CD4-positive, alpha-beta memory T cell (primary cell): ENCODE results near the gene ACBD4. TPM values are rescaled to one million over a fixed set of nuclear protein-coding genes. Genes with fewer than 3 reads are reported as not detected.
A peak's percentile ranks its signal among the peaks of the same experiment; 100 is the strongest.

Experiments used
- CTCF ChIA-PET: fragments of 350-600 bp; sonication (Branson Sonifier 250); formaldehyde crosslinking; loops from one replicate; lab custom pipeline; 2021; ENCODE audit warnings: inconsistent platforms; ENCODE audit not compliant: partially characterized antibody; lab: Charles Lee
- POLR2A ChIA-PET: fragments of 350-600 bp; sonication (Branson Sonifier 250); formaldehyde crosslinking; loops from one replicate; lab custom pipeline; 2021; ENCODE audit not compliant: partially characterized antibody; lab: Charles Lee
- DNase-seq, 5 donors: peaks; one replicate each; pipeline versions ENCODE4 v3.0.0 to v3.0.0-alpha.2; 2020 to 2022; ENCODE audit warnings: mixed read lengths in 1 of 5
- H3K27ac ChIP-seq: one replicate; pipeline ENCODE4 v1.7.0; 2013; ENCODE audit warnings: low read depth, low read length
- H3K27me3 ChIP-seq: 2 replicates; pipeline ENCODE4 v1.7.0; 2013; ENCODE audit warnings: mild to moderate bottlenecking, low read length, moderate library complexity; ENCODE audit not compliant: insufficient read depth
- H3K36me3 ChIP-seq: 2 replicates; pipeline ENCODE4 v1.7.0; 2013; ENCODE audit warnings: mild to moderate bottlenecking, low read length, moderate library complexity; ENCODE audit not compliant: insufficient read depth
- H3K4me1 ChIP-seq: 2 replicates; pipeline ENCODE4 v1.7.0; 2013; ENCODE audit warnings: mild to moderate bottlenecking, low read length, moderate library complexity; ENCODE audit not compliant: insufficient read depth
- H3K4me3 ChIP-seq, 2 donors: one replicate each; pipeline ENCODE4 v1.7.0; 2013; ENCODE audit warnings: low read length in 2 of 2, mild to moderate bottlenecking in 1 of 2
- H3K9me3 ChIP-seq, 2 donors: one replicate each; pipeline ENCODE4 v1.7.0; 2013; ENCODE audit warnings: low read length in 2 of 2, control low read depth in 1 of 2; ENCODE audit not compliant: control insufficient read depth in 1 of 2
- H3K27ac Mint-ChIP-seq, 7 donors: one replicate each; pipeline ENCODE4 v1.8.0; 2020 to 2021; ENCODE audit warnings: mixed read lengths in 7 of 7, mild to moderate bottlenecking in 6 of 7, inconsistent platforms in 3 of 7, moderate library complexity in 3 of 7
- H3K27me3 Mint-ChIP-seq, 2 donors: one replicate each; pipeline ENCODE4 v1.8.0; 2020 to 2021; ENCODE audit warnings: mixed read lengths in 2 of 2
- H3K36me3 Mint-ChIP-seq, 2 donors: one replicate each; pipeline ENCODE4 v1.8.0; 2020 to 2021; ENCODE audit warnings: mixed read lengths in 2 of 2, inconsistent platforms in 1 of 2, mild to moderate bottlenecking in 1 of 2
- H3K4me1 Mint-ChIP-seq, 4 donors: one replicate each; pipeline ENCODE4 v1.8.0; 2020 to 2021; ENCODE audit warnings: mixed read lengths in 4 of 4, mild to moderate bottlenecking in 1 of 4
- H3K4me3 Mint-ChIP-seq, 8 donors: one replicate each; pipeline ENCODE4 v1.8.0; 2020 to 2021; ENCODE audit warnings: mixed read lengths in 8 of 8, mild to moderate bottlenecking in 7 of 8, moderate library complexity in 6 of 8, inconsistent platforms in 3 of 8
- H3K9me3 Mint-ChIP-seq, 8 donors: one replicate each; pipeline ENCODE4 v1.8.0; 2020 to 2021; ENCODE audit warnings: mixed read lengths in 8 of 8, mild to moderate bottlenecking in 5 of 8, inconsistent platforms in 3 of 8, moderate library complexity in 1 of 8
- intact Hi-C: fragments of 100-400 bp; cut with micrococcal nuclease; formaldehyde crosslinking; loops from one replicate; pipeline ENCODE4 v1.15.1; 2023
- polyA plus RNA-seq, 2 donors: library from polyadenylated mRNA; unstranded; fragments of 300-500 nt; fragmentation: Illumina TruSeq; gene quantifications; one replicate each; pipeline ENCODE4 v1.2.3, GENCODE V29; 2021
- total RNA-seq, 2 experiments: library from RNA; stranded (reverse); gene quantifications; one replicate each; pipeline ENCODE4 v1.2.3, GENCODE V29; 2021

Gene ACBD4
- total and polyA plus RNA-seq, 4 experiments from 2014 or later, result 10.3 to 48.1 (median 26.2) TPM

DNA sequence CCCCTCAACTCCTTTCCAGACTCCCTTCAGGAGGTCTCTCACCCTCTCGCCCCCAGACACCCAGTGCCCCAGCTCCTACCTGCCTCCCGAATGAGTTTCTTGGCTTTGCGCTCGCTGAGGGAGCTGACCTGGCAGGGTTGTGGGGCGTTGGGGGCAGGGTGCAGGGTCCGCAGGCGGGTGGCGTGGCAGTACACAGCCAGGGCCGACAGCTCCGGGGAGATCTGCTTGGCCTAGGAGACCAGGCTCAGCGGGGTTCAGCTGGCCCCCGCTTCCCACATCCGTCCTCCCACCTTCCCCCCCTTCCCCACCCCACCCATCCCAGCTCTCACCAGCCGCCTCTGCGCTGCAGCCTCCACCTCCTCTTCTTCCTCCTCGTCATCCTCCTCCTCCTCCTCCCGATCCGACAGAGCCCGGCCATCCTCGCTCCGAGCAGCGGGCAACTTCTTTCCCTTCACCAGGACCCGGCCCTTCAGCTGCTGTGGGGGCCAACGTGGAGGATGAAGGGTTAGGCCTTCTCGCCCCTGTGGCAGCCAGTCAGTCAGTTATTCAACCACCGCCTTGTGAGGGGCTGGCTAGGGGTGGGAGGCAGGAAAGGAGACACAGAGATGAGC is 20.4 kb upstream of the ACBD4 start:
- no peaks in the 10 kb centered on the region for H3K27me3 ChIP-seq
- Mint-ChIP-seq H3K36me3 (no peaks in the 10 kb centered on the region), H3K4me1 (no peaks in the 10 kb centered on the region), H3K4me3 (no peak overlapping the region), H3K27me3 (no peaks in the 10 kb centered on the region), H3K27ac (no peak overlapping the region), H3K9me3 (no peaks in the 10 kb centered on the region)
- no peak for DNase-seq
- H3K36me3 ChIP-seq, result no peaks in the 10 kb centered on the region
- CTCF ChIA-PET, result interaction anchor here (1.5 kb wide), 1 partner anchor 16 kb away, joined by 3 read pairs; no protein-coding TSS in a partner anchor
- H3K4me3 ChIP-seq, result no peak overlapping the region
- H3K4me1 ChIP-seq, result no peaks in the 10 kb centered on the region
- H3K9me3 ChIP-seq, result no peaks in the 10 kb centered on the region
- H3K27ac ChIP-seq, result no peak overlapping the region
- POLR2A ChIA-PET, result interaction anchor here (1.1 kb wide), 1 partner anchor 16 kb away, joined by 3 read pairs; no protein-coding TSS in a partner anchor
- intact Hi-C loops, result no loop called here

DNA sequence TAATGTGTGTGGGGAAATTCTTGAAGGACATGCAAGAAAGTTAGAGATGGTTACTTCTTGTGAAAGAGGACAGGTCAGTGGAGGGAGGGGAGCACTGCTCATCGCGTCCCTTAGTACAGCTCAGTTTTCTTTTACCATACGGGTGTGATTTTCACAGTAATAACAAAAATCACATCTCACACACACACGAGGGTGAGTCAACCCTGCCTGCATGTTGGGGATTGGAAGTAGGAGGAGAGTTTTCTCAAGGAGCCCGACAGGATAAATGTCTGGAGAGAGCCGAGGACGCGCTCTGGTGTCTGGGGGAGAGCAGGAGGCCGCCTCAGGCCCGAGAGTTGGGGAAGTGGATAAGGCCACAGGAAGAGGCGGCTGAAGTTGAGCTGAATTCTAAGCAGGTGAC is 19.6 kb upstream of the ACBD4 start:
- Histone ChIP-seq H3K9me3 (no peaks in the 10 kb centered on the region), H3K27me3 (no peaks in the 10 kb centered on the region), H3K27ac (no peak overlapping the region), H3K4me3 (no peak overlapping the region), H3K36me3 (no peaks in the 10 kb centered on the region), H3K4me1 (no peaks in the 10 kb centered on the region)
- Mint-ChIP-seq H3K4me1 (no peaks in the 10 kb centered on the region), H3K4me3 (peak overlapping the region in 1 of 8 donors; percentile 41), H3K27ac (no peak overlapping the region), H3K27me3 (no peaks in the 10 kb centered on the region), H3K36me3 (no peaks in the 10 kb centered on the region), H3K9me3 (no peaks in the 10 kb centered on the region)
- intact Hi-C loops, result no loop called here
- DNase-seq, result no peak
- ChIA-PET CTCF (no interaction called here), POLR2A (no interaction called here)

GRCh38 chr17:45116434-45117016 is 19.0 kb upstream of the ACBD4 start:
- H3K27me3 Mint-ChIP-seq, result no peaks in the 10 kb centered on the region
- Histone ChIP-seq H3K36me3 (no peaks in the 10 kb centered on the region), H3K4me3 (no peak overlapping the region), H3K9me3 (no peaks in the 10 kb centered on the region), H3K4me1 (no peaks in the 10 kb centered on the region), H3K27me3 (no peaks in the 10 kb centered on the region), H3K27ac (no peak overlapping the region)
- H3K4me1 Mint-ChIP-seq, result no peaks in the 10 kb centered on the region
- H3K27ac Mint-ChIP-seq, result no peak overlapping the region
- POLR2A ChIA-PET, result no interaction called here
- H3K36me3 Mint-ChIP-seq, result no peaks in the 10 kb centered on the region
- no peak overlapping the region for H3K4me3 Mint-ChIP-seq
- peak in 1 of 5 donors; percentile 29 for DNase-seq
- H3K9me3 Mint-ChIP-seq, result no peaks in the 10 kb centered on the region
- CTCF ChIA-PET, result interaction anchor here (1.2 to 4.2 kb wide), 3 partner anchors 17 to 81 kb away, joined by 4 to 15 read pairs (median 7); partner anchors contain the start of gene ACBD4
- intact Hi-C loops, result no loop called here

DNA sequence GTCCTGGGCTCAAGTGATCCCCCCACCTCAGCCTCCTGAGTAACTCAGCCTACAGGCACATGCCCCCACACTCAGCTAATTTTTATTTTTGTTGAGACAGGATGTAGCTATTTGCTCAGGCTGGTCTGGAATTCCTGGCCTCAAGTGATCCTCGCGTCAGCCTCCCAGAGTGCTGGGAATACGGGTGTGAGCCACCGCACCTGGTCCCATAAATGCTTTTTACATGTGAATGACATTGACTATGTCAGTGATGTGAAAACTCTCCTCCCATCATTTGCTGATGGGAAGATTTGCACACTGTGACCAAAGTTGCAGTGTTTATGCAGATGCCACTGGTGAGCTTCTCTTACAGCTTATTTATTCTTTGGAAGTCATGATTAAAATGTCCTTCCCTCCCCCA is 18.2 kb upstream of the ACBD4 start:
- H3K9me3 ChIP-seq, result no peaks in the 10 kb centered on the region
- Mint-ChIP-seq H3K4me1 (no peaks in the 10 kb centered on the region), H3K9me3 (no peaks in the 10 kb centered on the region), H3K4me3 (no peak overlapping the region), H3K27me3 (no peaks in the 10 kb centered on the region), H3K36me3 (no peaks in the 10 kb centered on the region), H3K27ac (peak overlapping the region in 1 of 7 donors; percentile 51)
- no peak overlapping the region for H3K27ac ChIP-seq
- no peaks in the 10 kb centered on the region for H3K36me3 ChIP-seq
- H3K4me3 ChIP-seq, result no peak overlapping the region
- no peaks in the 10 kb centered on the region for H3K27me3 ChIP-seq
- intact Hi-C loops, result no loop called here
- ChIA-PET POLR2A (no interaction called here), CTCF (interaction anchor here (1.2 to 4.2 kb wide), 3 partner anchors 18 to 81 kb away, joined by 4 to 15 read pairs (median 7); partner anchors contain the start of gene ACBD4)
- peak in 1 of 5 donors; percentile 5 for DNase-seq
- no peaks in the 10 kb centered on the region for H3K4me1 ChIP-seq

DNA sequence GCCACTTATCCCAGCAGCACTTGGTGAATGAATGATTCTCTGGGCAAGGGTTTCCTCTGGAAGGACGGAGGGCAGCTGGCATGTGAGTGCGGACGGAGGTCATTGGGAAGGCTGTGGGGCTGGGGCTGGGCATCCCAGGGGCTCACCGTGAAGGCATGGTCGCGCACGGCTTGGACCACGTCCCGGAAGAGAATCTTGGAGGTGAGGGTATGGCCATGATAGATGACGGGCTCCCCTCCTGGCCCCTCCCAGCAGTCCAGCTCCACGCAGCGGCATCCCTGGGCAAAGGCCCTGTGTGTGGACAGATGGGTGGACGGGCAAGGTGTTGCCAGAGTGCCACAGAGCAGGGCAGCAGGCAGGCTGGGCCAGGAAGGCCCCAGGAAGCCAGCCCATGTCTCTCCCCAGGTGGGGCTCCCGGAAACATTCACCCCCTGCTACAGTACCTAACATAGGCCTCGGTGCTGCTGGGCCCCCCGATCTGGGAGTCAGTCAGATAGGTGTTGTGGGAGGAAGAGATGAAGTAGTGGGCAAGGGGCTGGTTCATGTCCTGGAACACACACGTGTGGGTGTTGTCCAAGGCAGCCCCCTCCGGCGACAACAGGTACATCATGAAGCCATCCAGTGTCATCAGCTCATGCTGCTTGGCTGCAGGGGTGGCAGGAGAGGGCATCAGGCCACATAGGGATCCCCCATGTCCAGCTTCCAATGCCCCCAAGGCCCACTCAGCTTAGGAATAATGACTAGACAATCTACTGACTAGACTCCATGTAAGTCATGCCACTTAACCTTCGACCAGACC is 17.4 kb upstream of the ACBD4 start:
- intact Hi-C loops, result no loop called here
- Histone ChIP-seq H3K36me3 (no peaks in the 10 kb centered on the region), H3K27ac (no peak overlapping the region), H3K9me3 (no peaks in the 10 kb centered on the region), H3K4me1 (no peaks in the 10 kb centered on the region), H3K27me3 (no peaks in the 10 kb centered on the region), H3K4me3 (no peak overlapping the region)
- Mint-ChIP-seq H3K4me1 (peaks cover 0 to 1% (median 0%) of the 10 kb centered on the region in 4 donors), H3K36me3 (no peaks in the 10 kb centered on the region), H3K9me3 (no peaks in the 10 kb centered on the region), H3K27ac (no peak overlapping the region), H3K4me3 (no peak overlapping the region), H3K27me3 (no peaks in the 10 kb centered on the region)
- peak in 1 of 5 donors; percentile 14 for DNase-seq
- CTCF ChIA-PET, result interaction anchor here (1.2 to 4.2 kb wide), 3 partner anchors 17 to 80 kb away, joined by 4 to 15 read pairs (median 7); partner anchors contain the start of gene ACBD4
- POLR2A ChIA-PET, result no interaction called here

DNA sequence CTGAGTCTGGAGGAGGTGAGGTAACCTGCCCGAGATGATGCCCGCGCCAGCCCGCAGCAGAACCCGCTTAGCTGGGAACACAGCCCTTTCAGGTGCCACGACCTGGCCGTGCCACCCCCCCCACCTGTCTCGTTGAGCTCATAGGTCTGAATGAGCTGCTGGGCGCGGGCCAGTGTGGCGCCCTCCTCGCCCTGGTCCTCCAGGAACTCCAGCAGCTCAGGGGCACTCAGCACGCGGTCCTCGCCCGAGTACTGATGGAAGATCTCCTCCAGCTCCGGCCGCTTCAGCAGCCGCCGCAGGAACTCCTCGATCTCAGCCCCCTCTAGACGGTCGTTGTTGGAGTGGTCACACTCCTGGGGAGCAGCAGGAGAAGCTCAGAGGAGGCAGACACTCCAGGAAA is 16.8 kb upstream of the ACBD4 start:
- CTCF ChIA-PET, result interaction anchor here (3.0 to 4.2 kb wide), 2 partner anchors 17 to 19 kb away, joined by 7 to 15 read pairs; partner anchors contain the start of gene ACBD4
- Histone ChIP-seq H3K4me1 (no peaks in the 10 kb centered on the region), H3K27ac (no peak overlapping the region), H3K4me3 (no peak overlapping the region), H3K36me3 (no peaks in the 10 kb centered on the region), H3K9me3 (no peaks in the 10 kb centered on the region), H3K27me3 (no peaks in the 10 kb centered on the region)
- H3K27ac Mint-ChIP-seq, result no peak overlapping the region
- POLR2A ChIA-PET, result no interaction called here
- no peak overlapping the region for H3K4me3 Mint-ChIP-seq
- intact Hi-C loops, result no loop called here
- H3K36me3 Mint-ChIP-seq, result no peaks in the 10 kb centered on the region
- H3K4me1 Mint-ChIP-seq, result peaks cover 0 to 4% (median 0%) of the 10 kb centered on the region in 4 donors
- H3K9me3 Mint-ChIP-seq, result no peaks in the 10 kb centered on the region
- no peaks in the 10 kb centered on the region for H3K27me3 Mint-ChIP-seq
- DNase-seq, result peak in 1 of 5 donors; percentile 24

DNA sequence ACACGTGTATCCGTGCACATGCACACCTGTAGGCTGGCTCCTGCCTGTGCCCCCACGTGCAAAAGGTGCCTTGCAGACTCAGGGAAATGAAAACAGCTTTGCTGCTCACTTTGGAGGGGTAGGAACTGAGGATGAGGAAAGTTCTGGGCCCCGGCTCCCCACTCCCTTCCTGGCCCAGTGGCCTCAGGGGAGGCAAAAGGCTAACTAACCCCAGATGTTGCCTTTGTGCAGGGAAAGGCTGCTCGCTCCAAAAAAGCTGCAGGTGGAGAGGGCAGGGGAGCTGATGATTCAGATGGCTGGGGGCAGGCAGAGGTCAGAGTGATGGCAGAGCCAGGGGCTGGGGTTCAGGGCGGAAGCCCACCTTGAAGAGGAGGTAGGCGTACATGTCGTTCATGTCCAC is 15.5 kb upstream of the ACBD4 start:
- Mint-ChIP-seq H3K4me1 (peaks cover 0 to 8% (median 1%) of the 10 kb centered on the region in 4 donors), H3K9me3 (no peaks in the 10 kb centered on the region), H3K36me3 (no peaks in the 10 kb centered on the region), H3K4me3 (no peak overlapping the region), H3K27me3 (no peaks in the 10 kb centered on the region), H3K27ac (no peak overlapping the region)
- POLR2A ChIA-PET, result no interaction called here
- Histone ChIP-seq H3K36me3 (no peaks in the 10 kb centered on the region), H3K4me1 (peaks cover 5% of the 10 kb centered on the region), H3K27ac (no peak overlapping the region), H3K9me3 (no peaks in the 10 kb centered on the region), H3K27me3 (no peaks in the 10 kb centered on the region), H3K4me3 (no peak overlapping the region)
- intact Hi-C loops, result no loop called here
- CTCF ChIA-PET, result interaction anchor here (4.2 kb wide), 1 partner anchor 15 kb away, joined by 15 read pairs; the partner anchor contains the start of gene ACBD4
- DNase-seq, result peak in 1 of 5 donors; percentile 17
